Dermis microvascular lymphatic vessel endothelial cell (primary cell): ENCODE results near the gene ITIH3. TPM values are rescaled to one million over a fixed set of nuclear protein-coding genes. Genes with fewer than 3 reads are reported as not detected.

ENCODE experiments used
- DNase-seq, 2 donors: peaks; one replicate each; pipeline versions ENCODE4 v3.0.0 to v3.0.0-alpha.2; 2010; ENCODE audit warnings: low read depth in 2 of 2
- total RNA-seq: library from RNA; depleted of rRNA; stranded (reverse); fragments of >200 nt; gene quantifications from 2 replicates; pipeline ENCODE4 v1.2.1, GENCODE V29; 2014

ITIH3 gene
- total RNA-seq, 1 donor from 2014 or later: 0.64 TPM

DNA sequence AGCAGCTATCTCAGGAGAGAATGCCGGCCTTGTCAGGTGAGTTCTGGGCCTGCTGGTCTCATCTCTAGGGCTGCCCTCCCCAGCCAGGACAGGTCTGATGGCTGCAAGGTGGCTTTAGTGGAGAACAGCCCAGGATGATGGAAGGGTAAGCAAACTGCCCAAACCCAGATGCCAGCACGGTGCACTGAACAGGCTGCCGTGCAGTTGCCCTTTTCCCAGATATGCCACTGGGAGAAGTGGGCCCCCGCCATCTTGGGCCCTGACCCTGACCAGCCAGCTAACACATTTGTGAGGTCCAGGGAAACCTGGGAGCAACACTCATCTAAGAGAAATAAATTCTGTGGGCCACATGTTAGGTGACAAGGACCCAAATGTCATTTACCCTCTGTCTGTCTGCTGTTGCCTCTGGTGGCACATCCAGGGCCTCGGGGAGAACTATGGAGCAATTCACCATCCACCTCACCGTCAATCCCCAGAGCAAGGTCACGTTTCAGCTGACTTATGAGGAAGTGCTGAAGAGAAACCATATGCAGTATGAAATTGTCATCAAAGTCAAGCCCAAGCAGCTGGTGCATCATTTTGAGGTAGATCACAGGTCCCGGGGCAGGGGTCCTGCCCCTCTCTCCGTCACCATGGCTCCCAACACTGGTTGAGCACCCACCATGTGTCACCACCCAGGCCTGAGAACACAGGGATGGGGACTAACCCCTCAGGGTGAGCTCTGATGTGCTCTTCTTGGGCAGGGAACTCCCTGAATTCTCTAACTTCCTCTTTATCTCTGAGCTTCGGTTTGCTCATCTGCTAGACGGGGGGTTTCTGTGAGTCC lies 15.4 kb upstream of the ITIH3 start:
- DNase-seq: no peak

DNA sequence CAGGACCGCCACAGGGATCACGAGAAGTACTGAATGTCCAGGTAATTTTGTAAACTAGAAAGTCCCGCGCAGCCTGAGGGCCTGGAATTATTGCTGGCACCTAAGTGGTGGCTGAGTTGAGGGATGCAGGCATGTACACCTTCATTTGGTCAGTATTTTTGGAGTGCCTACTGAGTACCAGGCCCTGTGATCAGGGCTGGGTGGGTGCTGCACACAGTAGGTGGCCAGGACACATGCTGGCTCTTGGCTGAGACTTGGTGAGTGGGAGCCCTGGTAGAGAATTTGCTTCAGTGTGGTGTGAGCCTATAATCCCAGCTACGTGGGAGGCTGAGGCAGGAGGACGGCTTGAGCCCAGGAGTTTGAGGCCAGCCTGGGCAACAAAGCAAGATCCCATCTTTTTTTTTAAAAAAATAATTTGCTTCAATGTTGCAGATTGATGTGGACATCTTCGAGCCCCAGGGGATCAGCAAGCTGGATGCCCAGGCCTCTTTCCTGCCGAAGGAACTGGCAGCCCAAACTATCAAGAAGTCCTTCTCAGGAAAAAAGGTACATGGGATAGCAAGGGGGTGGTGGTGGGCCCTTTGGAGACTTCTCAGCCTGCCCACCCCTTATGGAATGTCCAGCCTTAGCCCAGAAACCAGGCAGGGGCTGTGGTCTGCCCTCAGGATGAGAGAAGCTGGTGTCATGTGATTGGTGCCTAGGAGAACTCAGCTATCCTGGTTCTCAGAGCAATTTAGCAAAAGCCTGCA lies 14.6 kb upstream of the ITIH3 start:
- no peak for DNase-seq

DNA sequence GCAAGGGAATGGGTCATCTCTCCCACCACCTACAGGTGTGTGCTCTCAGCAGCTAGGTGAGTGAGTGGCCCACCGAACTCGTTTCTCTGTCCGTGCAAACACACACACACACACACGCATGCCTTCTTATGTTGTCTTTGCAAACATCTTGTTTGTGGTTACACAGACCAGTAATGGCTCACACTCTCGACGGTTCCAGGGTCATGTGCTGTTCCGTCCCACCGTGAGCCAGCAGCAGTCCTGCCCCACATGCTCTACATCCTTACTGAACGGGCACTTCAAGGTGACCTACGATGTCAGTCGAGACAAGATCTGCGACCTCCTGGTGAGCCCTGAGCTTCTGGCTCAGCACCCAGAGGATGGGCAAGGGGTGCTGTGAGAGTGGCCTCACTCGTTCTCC lies 12.9 kb upstream of the ITIH3 start:
- no peak for DNase-seq

DNA sequence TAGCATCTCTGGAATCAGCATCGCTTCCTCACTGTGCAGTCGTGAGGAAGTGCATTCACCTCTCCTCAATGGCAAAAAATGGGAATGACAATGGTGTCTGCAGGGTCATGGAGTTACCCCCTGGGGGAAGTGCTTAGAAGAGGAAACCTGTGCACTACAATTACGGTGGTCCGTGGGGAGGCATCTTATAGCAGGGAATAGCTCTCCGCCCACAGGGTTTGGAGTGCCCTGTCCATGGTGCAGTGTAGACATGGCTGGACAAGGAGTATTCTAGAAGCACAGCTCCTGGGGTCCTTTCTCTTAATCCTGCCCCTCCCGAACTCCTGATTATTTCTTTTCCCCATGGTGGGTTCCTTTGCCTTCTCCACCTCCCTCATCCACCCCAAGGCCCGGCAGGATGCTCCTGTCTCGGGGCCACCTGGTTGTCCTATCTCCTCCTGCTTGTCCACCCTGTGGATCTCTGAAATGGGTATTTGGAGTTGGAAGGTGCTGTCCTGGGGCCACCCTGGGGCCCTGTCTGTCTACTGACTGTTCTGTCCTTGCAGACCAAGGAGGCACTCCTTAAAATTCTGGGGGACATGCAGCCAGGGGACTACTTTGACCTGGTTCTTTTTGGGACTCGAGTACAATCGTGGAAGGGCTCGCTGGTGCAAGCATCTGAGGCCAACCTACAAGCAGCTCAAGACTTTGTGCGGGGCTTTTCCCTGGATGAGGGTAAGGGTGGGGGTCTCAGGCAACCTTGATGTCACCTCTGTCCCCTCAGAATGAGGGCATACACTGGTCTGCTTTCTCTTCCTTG lies 12.0 kb upstream of the ITIH3 start:
- no peak for DNase-seq

DNA sequence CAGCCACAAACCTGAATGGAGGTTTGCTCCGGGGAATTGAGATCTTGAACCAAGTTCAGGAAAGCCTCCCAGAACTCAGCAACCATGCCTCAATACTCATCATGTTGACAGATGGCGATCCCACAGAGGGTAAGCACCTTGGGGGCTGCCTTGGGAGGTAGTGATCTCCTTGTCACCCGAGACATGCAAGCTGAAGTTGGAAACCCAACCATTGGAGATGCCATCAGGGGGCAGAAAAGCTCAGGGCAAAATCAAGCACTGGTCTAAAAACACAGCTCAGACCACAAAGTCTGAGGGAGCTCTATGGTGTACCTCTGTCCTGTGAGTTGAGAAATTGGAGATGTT lies 11.4 kb upstream of the ITIH3 start:
- no peak for DNase-seq

DNA sequence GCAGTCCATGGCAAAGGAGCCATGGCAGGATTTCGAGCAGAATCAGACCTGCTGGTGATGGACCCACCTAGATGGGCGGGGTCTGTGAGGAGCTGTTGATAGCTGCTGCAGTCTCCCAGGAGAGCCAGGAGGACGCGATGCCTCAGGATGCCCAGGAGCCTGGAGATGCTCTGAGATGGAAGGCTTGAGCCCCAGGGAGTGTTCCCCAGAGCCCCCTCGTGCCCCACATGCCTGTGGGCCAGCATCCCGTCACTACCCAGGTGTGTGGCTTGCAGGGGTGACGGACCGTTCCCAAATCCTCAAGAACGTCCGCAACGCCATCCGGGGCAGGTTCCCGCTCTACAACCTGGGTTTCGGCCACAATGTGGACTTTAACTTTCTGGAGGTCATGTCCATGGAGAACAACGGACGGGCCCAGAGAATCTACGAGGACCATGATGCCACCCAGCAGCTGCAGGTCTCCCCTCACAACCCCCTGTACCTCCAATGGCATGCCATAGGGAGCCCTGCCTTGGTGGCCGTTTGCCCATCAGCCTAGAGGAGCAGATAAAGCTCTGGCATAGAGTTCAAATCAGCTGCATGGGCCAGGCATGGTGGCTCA lies 10.5 kb upstream of the ITIH3 start:
- DNase-seq: no peak

DNA sequence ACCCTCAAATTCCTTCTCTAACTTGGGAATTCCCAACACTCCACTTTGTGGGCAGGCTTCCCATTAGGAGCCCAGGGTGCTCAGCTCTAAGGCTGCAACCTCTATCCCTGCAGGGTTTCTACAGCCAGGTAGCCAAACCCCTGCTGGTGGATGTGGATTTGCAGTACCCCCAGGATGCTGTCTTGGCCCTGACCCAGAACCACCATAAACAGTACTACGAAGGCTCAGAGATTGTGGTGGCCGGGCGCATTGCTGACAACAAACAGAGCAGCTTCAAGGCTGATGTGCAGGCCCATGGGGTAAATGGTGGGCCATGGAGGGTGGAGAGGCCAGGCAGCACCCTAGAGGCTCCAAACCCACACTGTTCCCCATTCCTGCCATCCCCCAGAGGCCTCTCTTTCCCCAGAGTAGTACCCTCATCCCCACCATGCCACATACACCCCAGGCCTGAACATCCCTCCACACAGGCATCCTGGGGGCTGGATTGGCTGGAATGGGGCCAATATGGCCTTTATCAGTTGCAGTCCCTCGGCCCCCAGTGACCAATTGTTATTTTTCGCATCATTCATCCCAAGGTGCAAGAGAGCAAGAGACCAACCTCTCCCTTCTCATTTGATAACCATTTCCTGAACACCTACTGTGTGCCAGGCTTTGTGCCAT lies 9.5 kb upstream of the ITIH3 start:
- no peak for DNase-seq

DNA sequence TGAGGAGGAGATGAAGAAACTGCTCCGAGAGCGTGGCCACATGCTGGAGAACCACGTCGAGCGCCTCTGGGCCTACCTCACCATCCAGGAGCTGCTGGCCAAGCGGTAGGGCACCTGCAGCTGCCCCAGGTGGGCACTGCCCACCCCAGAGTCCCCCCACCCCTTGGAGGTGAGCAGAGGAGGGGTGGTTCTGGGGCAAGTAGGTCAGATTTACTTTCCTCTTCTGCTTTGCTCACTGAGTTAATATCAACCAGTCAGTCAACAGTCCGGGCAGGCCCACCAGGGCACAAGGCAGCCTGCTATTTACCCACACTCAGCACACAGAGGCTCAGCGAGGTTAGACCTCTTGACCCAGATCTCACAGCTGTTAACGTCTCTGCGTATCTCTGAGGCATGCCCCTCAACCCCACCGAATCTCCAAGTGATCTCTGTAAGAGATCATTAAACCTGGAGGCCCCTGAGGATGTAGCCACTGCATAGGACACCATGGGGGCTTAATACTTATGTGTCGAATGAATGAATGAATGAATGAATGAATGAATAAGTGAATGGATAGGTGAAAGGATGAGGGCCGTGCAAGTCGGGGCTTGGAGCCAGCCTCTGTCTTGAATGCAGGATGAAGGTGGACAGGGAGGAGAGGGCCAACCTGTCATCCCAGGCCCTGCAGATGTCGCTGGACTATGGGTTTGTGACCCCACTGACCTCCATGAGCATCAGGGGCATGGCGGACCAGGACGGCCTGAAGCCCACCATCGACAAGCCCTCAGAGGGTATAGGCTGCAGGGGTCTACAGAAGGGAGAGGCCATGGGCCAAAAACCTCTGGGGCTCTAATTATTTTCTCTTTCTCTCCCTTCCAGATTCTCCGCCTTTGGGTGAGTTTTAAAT lies 8.0 kb upstream of the ITIH3 start:
- DNase-seq: no peak

DNA sequence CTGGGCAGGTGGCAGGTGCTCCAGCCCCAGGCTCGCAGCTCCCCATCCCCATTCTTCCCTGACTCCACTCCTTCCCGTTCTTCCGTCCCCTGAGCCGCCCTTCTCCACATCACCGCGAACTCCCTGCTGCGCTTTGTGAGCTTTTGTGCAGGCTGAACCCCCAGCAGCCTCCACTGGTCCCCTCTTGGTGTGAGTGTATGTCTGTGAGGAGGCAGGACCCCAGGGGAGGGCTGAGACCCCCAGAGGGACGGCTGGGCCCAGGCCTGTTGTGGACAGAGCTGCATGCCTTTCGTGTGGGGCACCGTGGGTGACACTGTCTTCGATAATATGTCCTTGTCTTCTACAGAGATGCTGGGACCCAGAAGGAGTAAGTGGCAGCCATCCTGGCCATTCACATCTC lies 7.3 kb upstream of the ITIH3 start:
- no peak for DNase-seq

DNA sequence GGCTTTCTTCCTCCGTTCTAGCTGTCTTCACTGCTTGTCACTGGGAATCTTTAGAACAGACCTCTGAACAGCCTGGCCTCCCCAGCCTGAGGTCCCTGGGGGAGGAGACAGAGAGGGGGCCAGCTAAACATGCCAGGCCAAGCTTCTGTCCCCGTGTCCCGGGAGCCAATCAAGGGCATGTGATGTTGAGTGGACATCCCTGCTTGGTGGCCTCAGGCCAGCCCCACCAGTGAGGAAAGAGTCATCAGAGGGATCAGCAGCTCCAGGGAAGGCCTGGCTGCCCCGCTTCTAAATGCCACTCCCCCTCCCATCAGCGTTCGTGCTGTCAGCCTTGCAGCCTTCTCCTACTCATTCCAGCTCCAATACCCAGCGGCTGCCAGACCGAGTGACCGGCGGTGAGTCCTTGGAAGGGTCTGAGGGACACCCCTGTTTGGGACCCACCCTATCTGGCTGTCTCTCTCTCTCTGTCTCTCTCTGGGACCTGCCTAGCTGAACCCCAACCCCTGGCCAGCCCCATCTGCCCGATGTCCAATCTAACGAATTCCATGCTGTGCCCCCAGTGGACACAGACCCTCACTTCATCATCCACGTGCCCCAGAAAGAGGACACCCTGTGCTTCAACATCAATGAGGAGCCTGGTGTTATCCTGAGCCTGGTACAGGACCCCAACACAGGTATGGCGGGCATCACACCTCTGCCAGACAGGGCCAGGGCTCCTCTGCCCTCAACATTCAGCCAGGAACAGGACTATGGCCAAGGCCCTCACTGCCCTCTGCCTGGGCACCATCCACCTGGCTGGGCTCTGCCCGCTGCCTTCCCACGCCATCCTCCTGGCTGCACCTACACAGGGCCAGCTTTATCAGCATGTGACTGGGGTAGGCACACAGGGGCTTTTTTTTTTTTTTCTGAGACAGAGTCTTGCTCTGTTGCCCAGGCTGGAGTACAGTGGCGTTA lies 6.6 kb upstream of the ITIH3 start:
- no peak for DNase-seq

DNA sequence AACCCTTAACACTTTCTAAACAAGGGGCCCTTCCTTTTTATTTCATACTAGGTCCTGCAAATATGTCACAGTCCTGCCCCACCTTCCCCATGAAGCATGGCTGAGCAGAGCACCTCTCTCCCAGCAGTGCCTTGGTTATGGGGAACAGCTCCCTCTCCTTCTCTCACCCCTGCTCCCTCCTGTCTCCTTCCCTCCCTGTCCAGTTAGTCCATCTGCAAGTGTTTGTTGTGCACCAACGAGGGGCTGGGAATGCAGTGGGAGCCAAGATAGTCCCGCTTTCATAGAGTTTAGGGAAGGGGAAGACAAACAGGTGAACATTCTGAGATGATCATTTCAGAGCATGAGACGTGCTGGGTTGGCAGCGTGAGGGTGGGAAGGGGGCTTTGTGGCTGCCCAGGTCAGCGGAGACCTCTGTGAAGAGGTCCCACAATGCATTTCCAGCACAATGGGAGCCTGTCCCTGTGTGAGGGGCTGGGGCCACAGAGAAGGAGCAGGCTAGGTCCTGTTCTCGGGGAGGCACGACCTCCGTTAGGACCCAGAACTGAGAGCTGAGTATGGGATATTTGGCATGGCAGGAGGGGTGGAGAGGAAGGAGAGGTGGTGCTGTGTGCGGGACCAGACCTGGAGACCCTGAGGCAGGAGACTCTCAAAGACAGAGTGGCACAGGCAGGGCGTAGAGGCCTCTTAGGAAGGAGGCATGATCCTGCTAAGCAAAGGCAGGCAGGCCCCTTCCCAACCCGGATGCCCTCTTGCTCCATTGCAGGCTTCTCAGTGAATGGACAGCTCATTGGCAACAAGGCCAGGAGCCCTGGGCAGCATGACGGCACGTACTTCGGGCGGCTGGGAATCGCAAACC lies 5.5 kb upstream of the ITIH3 start:
- DNase-seq: no peak

DNA sequence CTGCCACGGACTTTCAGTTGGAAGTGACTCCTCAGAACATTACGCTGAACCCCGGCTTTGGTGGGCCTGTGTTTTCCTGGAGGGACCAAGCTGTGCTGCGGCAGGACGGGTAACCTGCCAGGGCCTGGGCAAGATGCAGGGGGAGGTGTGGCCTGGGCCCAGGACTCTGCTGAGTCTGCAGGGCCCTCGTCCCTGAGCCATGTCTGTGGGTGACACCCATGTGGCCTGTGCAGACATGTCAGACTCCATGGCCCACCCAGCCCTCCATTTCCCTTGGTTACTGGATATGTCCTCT lies 4.9 kb upstream of the ITIH3 start:
- no peak for DNase-seq

DNA sequence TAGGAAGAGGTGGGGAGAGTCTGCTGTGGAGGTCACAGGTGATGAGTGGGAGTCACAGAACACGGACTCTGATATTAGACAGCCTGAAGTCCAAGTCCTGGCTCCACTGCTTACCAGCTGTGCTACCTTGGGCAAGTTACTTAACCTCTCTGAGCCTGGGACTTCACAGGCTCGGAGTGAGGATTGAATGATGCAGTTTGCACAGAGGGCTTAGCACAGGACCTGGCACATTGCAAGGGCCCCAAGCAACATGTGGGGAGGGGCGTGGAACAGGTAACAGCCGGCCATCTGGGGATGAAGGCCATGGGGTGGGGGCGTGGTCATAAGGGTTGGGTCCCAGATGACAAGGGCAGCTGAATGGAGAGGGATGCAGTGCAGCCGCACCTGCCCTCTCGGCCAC lies 4.3 kb upstream of the ITIH3 start:
- no peak for DNase-seq

DNA sequence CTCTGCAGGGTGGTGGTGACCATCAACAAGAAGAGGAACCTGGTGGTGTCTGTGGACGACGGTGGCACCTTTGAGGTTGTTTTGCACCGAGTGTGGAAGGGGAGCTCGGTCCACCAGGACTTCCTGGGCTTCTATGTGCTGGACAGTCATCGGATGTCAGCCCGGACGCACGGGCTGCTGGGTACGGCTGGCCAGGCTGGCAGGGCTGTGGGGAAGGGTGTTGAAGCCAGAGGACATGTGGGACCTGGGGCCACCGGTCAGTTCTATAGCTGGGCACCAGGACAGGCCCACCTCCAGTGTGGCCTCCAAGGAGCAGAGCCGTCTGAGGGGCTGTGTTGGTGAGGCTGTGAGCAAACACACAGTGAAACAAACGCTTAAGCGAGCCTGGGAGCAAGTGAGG lies 3.9 kb upstream of the ITIH3 start:
- DNase-seq: no peak

DNA sequence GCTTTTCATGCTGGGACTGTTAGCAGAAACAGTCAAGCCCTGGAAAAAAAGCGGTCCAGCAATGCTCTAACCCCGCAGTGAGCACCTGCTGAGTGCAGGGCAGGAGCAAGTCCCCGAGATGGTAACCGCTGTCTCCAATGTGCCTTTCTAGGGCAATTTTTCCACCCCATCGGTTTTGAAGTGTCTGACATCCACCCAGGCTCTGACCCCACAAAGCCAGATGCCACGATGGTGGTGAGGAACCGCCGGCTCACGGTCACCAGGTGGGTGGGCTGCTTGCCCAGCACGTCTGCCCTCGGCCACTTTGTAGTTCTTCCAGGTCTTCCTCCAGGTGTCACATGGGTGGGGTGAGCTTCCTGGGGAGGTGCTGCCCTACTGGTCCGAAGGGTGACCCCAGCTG lies 3.2 kb upstream of the ITIH3 start:
- no peak for DNase-seq

DNA sequence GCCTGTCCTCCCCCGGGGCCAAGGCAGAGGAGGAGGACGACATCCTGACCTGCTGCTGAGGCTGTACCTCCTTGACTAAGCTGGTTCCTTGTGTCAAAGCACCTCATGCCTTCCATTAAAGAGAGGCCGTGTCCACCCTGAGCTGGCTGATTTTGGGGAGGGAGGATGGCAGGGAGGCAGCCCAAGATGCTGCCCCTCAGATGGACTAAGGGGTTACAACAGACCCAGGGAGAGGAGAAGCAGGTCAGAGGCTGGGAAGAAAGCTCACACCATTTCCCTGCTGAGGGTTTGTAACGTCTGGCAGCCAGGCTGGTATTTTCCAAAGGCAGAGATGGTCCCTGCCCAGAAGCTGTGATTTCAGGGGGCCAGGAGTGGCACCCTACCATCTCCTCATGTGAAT lies 2.7 kb upstream of the ITIH3 start:
- no peak for DNase-seq

DNA sequence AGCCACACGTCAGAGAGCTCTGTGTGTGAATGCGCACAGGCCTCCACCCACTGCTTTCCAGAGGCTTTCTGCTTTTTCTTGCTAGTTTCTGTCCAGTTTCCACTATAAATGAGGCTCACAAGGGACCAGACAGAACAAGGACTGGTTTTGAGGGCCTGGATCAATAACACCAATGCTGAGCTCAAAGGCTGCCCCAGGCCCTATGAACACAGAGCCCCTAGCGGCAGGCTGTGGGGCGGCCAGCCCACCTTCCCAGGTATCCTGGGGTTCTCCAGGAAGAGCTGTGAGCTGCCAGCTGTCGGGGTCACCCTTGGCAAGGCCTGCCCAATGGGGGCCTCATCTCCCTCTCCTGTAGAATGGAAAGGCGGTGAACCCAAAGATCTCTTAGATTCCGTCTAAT lies 2.2 kb upstream of the ITIH3 start:
- no peak for DNase-seq

DNA sequence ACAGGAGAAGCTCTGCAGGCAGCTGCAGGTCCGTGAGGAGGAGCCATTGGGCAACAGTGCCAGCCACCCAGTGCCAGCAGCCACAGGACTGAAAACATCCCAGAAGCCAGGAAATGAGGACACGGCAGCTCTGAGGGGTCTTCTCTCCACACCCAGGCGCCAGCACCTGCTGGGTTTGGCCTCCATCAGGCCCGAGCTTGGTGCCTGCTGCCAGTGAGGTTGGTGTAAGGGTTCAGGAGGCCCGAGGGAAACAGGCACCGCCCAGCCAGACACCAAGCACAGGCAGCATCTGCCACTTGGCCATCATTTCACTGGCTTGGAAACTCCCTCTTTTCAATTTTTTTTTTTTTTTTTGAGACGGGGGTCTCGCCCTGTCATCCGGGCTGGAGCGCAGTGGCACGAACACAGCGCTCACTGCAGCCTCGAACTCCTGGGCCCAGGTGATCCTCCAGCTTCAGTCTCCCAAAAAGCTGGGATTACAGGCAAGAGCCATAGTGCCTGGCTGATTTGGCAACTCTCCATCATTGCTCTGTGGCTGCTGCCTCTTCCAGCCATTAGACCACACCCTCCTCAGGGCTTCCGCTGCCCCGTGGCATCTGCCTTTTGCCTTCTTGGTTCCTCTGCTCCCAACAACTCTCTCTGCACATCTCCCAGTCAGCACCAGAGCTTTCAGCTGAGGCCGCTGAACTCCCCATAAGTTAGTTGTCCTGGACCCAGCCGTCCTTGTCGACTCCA lies 1.5 kb upstream of the ITIH3 start:
- no peak for DNase-seq
